ENCODE measurements around the gene TAS2R60. TPM values are rescaled to one million over a fixed set of nuclear protein-coding genes. Genes with fewer than 3 reads are reported as not detected.
"Not testable (repeated sequence)": the region's sequence is repeated elsewhere in the genome, so short reads cannot be mapped to it uniquely, and the experiment has no call there.

TAS2R60 gene
- total RNA-seq, 2 donors from 2014 or later = not detected

- no peaks in the 10 kb centered on the region for H3K36me3 Mint-ChIP-seq
- H3K4me3 Mint-ChIP-seq = no peak overlapping the region
- no peak for DNase-seq (ENCODE audit: low spot score)
- H3K9me3 Mint-ChIP-seq = no peaks in the 10 kb centered on the region
- H3K27ac Mint-ChIP-seq = no peak overlapping the region
- ATAC-seq = no peak
- H3K4me1 Mint-ChIP-seq (ENCODE audit: low read depth in 2 of 2) = no peaks in the 10 kb centered on the region
- H3K27me3 Mint-ChIP-seq = peaks cover 29 to 34% of the 10 kb centered on the region in 2 donors
These were observed 25.4 kb upstream of the TAS2R60 start for GRCh38 chr7:143417734-143418383.

DNA sequence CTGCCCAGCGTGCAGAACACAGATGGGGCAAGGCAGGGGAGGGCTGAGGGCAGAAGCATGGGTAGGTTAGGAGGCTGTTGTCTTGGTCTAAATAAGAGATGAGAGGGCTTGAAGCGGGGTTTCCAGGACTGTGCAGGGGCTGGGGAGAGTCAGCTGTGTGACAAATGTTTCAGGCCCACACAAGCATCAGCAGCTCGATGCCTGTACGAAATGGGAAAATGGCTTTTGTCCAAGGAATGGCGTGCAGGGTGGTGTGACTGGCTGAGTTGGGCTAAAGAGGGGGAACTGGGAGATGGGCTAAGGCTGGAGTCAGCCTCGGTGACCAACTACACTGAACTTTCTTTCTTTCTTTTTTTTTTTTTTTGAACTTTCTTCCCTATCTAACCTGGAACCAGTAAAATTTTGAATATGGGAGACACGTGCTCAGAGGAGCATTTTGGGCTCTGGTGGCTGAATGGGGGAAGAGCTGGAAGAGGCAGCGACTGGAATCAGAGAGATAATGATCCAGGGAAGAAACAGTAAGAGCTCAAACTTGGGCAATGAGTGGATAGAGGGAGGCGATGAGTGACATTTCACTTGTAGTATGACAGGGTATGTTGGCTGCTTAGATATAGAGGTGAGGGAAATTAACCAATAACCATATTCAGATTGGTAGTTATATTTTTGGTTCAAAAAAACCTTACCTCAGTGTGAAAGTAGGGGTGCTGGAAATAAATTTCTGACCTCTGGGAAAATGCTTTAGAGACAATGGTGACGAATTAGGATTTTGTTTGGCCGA, 24.4 kb upstream of the TAS2R60 start:
- Mint-ChIP-seq H3K4me3 (no peak overlapping the region), H3K27me3 (peaks cover 22 to 27% of the 10 kb centered on the region in 2 donors), H3K9me3 (no peaks in the 10 kb centered on the region), H3K4me1 (ENCODE audit: low read depth in 2 of 2) (no peaks in the 10 kb centered on the region), H3K36me3 (no peaks in the 10 kb centered on the region), H3K27ac (no peak overlapping the region)
- DNase-seq (ENCODE audit: low spot score) (no peak), ATAC-seq (no peak)

DNA sequence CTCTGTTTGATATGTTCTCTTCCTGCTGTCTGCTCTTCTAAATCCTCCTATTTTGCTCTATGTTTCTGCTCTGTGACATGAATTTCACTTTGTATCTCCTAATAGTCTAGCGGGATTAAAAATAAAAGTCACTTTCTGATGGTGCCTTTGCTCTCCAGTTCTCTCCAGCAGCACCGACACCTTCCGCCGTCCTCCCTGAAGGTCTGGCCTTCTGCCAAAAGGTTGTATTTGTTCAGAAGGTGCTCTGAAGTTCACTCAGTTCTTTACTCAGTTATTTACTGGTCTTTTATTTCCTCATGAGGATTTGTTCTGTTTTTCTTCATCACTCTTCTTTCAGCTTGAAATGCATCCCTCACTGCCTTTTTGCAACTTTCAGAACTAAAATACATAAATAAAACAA, 23.4 kb upstream of the TAS2R60 start:
- Mint-ChIP-seq H3K4me3 (no peak overlapping the region), H3K27me3 (peaks cover 18 to 23% of the 10 kb centered on the region in 2 donors), H3K27ac (no peak overlapping the region), H3K36me3 (no peaks in the 10 kb centered on the region), H3K9me3 (no peaks in the 10 kb centered on the region), H3K4me1 (ENCODE audit: low read depth in 2 of 2) (no peaks in the 10 kb centered on the region)
- no peak for DNase-seq (ENCODE audit: low spot score)
- ATAC-seq = no peak

- H3K36me3 Mint-ChIP-seq; H3K9me3 Mint-ChIP-seq; DNase-seq (ENCODE audit: low spot score); H3K4me1 Mint-ChIP-seq (ENCODE audit: low read depth in 2 of 2); H3K27ac Mint-ChIP-seq; H3K4me3 Mint-ChIP-seq; ATAC-seq: not testable (repeated sequence)
- peaks cover 14 to 20% of the 10 kb centered on the region in 2 donors for H3K27me3 Mint-ChIP-seq
These were observed 22.6 kb upstream of the TAS2R60 start for GRCh38 chr7:143420624-143421023.

- Mint-ChIP-seq H3K36me3 (no peaks in the 10 kb centered on the region), H3K27ac (no peak overlapping the region), H3K4me3 (no peak overlapping the region), H3K27me3 (peaks cover 14 to 20% of the 10 kb centered on the region in 2 donors), H3K4me1 (ENCODE audit: low read depth in 2 of 2) (peaks cover 0 to 5% of the 10 kb centered on the region in 2 donors), H3K9me3 (no peaks in the 10 kb centered on the region)
- no peak for DNase-seq (ENCODE audit: low spot score)
- ATAC-seq = no peak
These were observed 21.2 kb upstream of the TAS2R60 start for GRCh38 chr7:143422033-143422432.

DNA sequence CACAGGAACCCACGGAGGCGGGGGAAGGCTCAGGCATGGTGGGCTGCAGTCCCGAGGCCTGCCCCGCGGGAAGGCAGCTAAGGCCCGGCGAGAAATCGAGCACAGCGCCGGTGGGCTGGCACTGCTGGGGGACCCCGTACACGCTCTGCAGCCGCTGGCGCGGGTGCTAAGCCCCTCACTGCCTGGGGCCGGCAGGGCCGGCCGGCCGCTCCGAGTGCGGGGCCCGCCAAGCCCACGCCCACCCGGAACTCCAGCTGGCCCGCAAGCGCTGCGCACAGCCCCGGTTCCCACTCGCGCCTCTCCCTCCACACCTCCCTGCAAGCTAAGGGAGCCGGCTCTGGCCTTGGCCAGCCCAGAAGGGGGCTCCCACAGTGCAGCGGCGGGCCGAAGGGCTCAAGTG, 18.8 kb upstream of the TAS2R60 start:
- H3K36me3 Mint-ChIP-seq; H3K4me1 Mint-ChIP-seq (ENCODE audit: low read depth in 2 of 2); H3K9me3 Mint-ChIP-seq; H3K27ac Mint-ChIP-seq; ATAC-seq; DNase-seq (ENCODE audit: low spot score); H3K27me3 Mint-ChIP-seq; H3K4me3 Mint-ChIP-seq: not testable (repeated sequence)

GRCh38 chr7:143426479-143427142, 16.6 kb upstream of the TAS2R60 start:
- no peak overlapping the region for H3K4me3 Mint-ChIP-seq
- DNase-seq (ENCODE audit: low spot score) (no peak), ATAC-seq (no peak)
- peaks cover 0 to 5% of the 10 kb centered on the region in 2 donors for H3K4me1 Mint-ChIP-seq (ENCODE audit: low read depth in 2 of 2)
- no peaks in the 10 kb centered on the region for H3K9me3 Mint-ChIP-seq
- H3K27ac Mint-ChIP-seq = no peak overlapping the region
- H3K36me3 Mint-ChIP-seq = no peaks in the 10 kb centered on the region
- peaks cover 0 to 8% of the 10 kb centered on the region in 2 donors for H3K27me3 Mint-ChIP-seq

- Mint-ChIP-seq H3K27ac (no peak overlapping the region), H3K4me3 (no peak overlapping the region), H3K9me3 (no peaks in the 10 kb centered on the region), H3K4me1 (ENCODE audit: low read depth in 2 of 2) (peaks cover 0 to 5% of the 10 kb centered on the region in 2 donors), H3K27me3 (peaks cover 9 to 23% of the 10 kb centered on the region in 2 donors), H3K36me3 (no peaks in the 10 kb centered on the region)
- ATAC-seq (no peak), DNase-seq (ENCODE audit: low spot score) (no peak)
These were observed 13.2 kb upstream of the TAS2R60 start for GRCh38 chr7:143429770-143430698.

- Mint-ChIP-seq H3K9me3 (no peaks in the 10 kb centered on the region), H3K27ac (no peak overlapping the region), H3K36me3 (no peaks in the 10 kb centered on the region), H3K4me3 (no peak overlapping the region), H3K4me1 (ENCODE audit: low read depth in 2 of 2) (peaks cover 0 to 5% of the 10 kb centered on the region in 2 donors), H3K27me3 (peaks cover 13 to 23% of the 10 kb centered on the region in 2 donors)
- no peak for ATAC-seq
- DNase-seq (ENCODE audit: low spot score) = no peak
These were observed 12.1 kb upstream of the TAS2R60 start for GRCh38 chr7:143431109-143431508.

DNA sequence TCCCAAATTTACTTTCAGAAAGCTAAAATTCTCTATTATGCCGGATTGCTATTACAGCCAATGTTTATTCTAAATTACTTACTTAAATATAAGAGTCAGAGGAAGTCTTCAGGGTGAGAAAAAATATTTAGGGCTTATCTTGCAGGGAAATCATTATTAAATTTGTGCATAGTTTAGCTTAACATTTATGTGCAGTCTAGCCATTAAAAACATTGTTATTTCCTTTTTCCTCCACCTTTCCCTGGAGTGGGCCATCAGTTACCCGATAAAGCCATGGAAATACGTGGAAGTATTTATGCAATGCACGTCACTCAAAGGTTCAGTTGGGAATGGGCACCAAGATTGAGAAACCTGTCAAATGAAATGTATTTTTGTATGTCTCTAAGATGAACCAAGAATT, 9.5 kb upstream of the TAS2R60 start:
- no peaks in the 10 kb centered on the region for H3K36me3 Mint-ChIP-seq
- peaks cover 19 to 27% of the 10 kb centered on the region in 2 donors for H3K27me3 Mint-ChIP-seq
- no peak overlapping the region for H3K4me3 Mint-ChIP-seq
- peaks cover 0 to 2% of the 10 kb centered on the region in 2 donors for H3K4me1 Mint-ChIP-seq (ENCODE audit: low read depth in 2 of 2)
- no peak for ATAC-seq
- DNase-seq (ENCODE audit: low spot score) = no peak
- H3K27ac Mint-ChIP-seq = no peak overlapping the region
- no peaks in the 10 kb centered on the region for H3K9me3 Mint-ChIP-seq

GRCh38 chr7:143434660-143435059, 8.6 kb upstream of the TAS2R60 start:
- H3K36me3 Mint-ChIP-seq = no peaks in the 10 kb centered on the region
- H3K9me3 Mint-ChIP-seq = no peaks in the 10 kb centered on the region
- H3K4me1 Mint-ChIP-seq (ENCODE audit: low read depth in 2 of 2) = peaks cover 0 to 2% of the 10 kb centered on the region in 2 donors
- no peak overlapping the region for H3K4me3 Mint-ChIP-seq
- peaks cover 20 to 29% of the 10 kb centered on the region in 2 donors for H3K27me3 Mint-ChIP-seq
- no peak for DNase-seq (ENCODE audit: low spot score)
- no peak for ATAC-seq
- no peak overlapping the region for H3K27ac Mint-ChIP-seq

DNA sequence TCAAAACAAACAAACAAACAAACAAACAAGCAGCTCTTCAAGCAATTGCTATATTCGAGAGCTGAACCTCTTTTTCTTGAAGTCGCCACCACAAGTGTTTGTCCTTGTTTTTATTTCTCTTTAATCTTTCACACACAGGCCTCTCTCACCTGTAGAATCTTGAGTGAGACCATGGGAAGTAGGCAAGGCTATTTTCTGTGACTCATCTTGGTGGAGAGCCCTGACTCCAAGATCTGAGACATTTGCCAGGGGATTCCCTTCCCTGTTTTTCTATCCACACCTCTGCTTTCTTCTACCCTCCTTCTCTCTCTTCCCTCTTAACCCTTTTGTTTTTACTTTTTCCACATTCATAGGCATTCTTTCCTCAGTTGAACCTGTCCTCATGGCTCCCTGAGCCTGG, 8.0 kb upstream of the TAS2R60 start:
- Mint-ChIP-seq H3K4me3 (no peak overlapping the region), H3K27ac (no peak overlapping the region), H3K4me1 (ENCODE audit: low read depth in 2 of 2) (peaks cover 0 to 2% of the 10 kb centered on the region in 2 donors), H3K27me3 (peaks cover 21 to 29% of the 10 kb centered on the region in 2 donors), H3K9me3 (no peaks in the 10 kb centered on the region), H3K36me3 (no peaks in the 10 kb centered on the region)
- DNase-seq (ENCODE audit: low spot score) (no peak), ATAC-seq (no peak)

DNA sequence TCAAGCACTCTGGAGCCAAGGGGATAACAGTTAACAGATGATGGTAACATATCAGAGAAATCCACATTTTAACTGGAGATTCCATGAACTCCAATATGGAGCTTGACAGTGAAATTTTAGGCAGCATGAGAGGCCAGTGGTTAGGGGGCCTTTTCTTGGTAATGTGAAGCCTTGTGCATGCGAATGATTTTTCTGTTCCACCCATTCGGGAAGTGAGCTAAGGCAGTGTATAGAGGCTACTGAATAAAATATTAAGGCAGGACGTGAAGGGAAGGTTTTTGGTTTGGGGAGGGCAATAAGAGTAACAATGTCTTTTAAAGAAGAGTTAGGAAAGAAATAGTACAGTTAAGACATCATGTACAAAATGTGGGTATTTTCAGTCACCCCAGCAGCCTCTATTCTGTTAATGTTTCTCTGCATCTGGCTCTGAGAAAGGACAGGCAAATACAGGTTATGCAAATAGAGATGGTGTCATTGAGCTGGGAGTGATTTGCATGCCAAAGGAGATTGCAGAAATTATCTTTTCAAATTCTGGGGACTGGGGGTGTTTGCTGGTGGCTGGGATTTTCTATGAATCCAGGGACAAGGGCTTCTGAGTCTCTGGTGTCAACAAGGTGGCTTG, 6.8 kb upstream of the TAS2R60 start:
- ATAC-seq = no peak
- peaks cover 25 to 27% of the 10 kb centered on the region in 2 donors for H3K27me3 Mint-ChIP-seq
- no peak for DNase-seq (ENCODE audit: low spot score)
- no peak overlapping the region for H3K4me3 Mint-ChIP-seq
- H3K9me3 Mint-ChIP-seq = no peaks in the 10 kb centered on the region
- H3K4me1 Mint-ChIP-seq (ENCODE audit: low read depth in 2 of 2) = peaks cover 0 to 2% of the 10 kb centered on the region in 2 donors
- H3K36me3 Mint-ChIP-seq = no peaks in the 10 kb centered on the region
- H3K27ac Mint-ChIP-seq = no peak overlapping the region
